ENCODE results near the gene HES3. TPM values are rescaled to one million over a fixed set of nuclear protein-coding genes. Genes with fewer than 3 reads are reported as not detected.

The HES3 gene
- total and polyA plus RNA-seq, 10 of the 15 experiments (the other 5 are each of a cell fraction or from before 2014, with no cell fraction given): not detected

DNA sequence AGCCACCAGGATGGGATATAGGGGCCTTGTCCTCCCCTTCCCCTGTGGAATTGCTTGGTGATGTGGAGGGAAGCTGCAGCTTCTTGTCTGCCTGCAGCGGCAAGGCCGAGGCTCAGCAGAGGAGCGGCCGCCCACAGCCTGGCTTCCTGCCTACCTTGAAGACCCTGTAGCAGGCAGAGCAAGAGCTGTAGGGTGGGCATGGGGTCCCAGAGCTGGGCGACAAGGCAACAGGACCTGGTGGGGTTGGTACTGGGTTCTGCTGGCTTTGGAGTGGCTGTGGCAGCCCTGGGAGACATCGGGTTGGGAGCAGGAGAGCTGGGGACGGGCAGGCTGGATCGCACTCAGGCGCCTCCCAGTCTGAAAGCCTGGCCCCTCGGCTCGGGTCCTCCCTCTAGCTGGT is 22.7 kb downstream of the HES3 start:
- CTCF ChIA-PET: interaction anchor here (0.7 kb wide), 1 partner anchor 249 kb away, joined by 3 read pairs; no protein-coding TSS in a partner anchor
- intact Hi-C loops (cut with micrococcal nuclease; ENCODE audit: unreplicated experiment): no loop called here

More for the DNA sequence above, 22.7 kb downstream of the HES3 start:
- Histone ChIP-seq H2AFZ (ENCODE audit: control insufficient read depth, low read depth, low read length) (no peak overlapping the region), H3K4me2 (ENCODE audit: control insufficient read depth, insufficient read depth) (no peak overlapping the region), H3K9me3 (replicated peaks; ENCODE audit: control insufficient read depth, insufficient read depth, low read length) (no peaks in the 10 kb centered on the region), H3K79me2 (ENCODE audit: control insufficient read depth, insufficient read depth, low read length) (no peaks in the 10 kb centered on the region), H3K27ac (ENCODE audit: control insufficient read depth, insufficient read depth) (no peak overlapping the region), H4K20me1 (ENCODE audit: control insufficient read depth, insufficient read depth) (no peaks in the 10 kb centered on the region; the same call in 1 of the 2 replicates), H3K27me3 (replicated peaks in 1 of 2; ENCODE audit: control insufficient read depth in 2 of 2, insufficient read depth in 2 of 2, low read length in 1 of 2) (no peaks in the 10 kb centered on the region), H3K36me3 (ENCODE audit: control insufficient read depth in 2 of 2, insufficient read depth in 2 of 2, low read length in 1 of 2) (peaks cover 0 to 4% of the 10 kb centered on the region in 2 experiments; a peak in 2 of 4 replicates), H3K4me3 (no peak overlapping the region), H3K9ac (ENCODE audit: control insufficient read depth, insufficient read depth, low read length) (no peak overlapping the region), H3K4me1 (ENCODE audit: control insufficient read depth, insufficient read depth, low read length) (no peaks in the 10 kb centered on the region)
- ATAC-seq: no peak
- in situ Hi-C loops (cut with MboI): no loop called here
- DNase-seq (ENCODE audit: low read depth, low spot score): no peak
- ChIA-PET SMC1A (ENCODE audit: uncharacterized antibody, unreplicated experiment) (no interaction called here), RAD21 (ENCODE audit: unreplicated experiment) (no interaction called here), POLR2A (no interaction called here)
- WGBS (ENCODE audit: insufficient coverage, insufficient replicate concordance, low lambda C conversion rate, missing lambda C conversion rate): 92% methylated on average over 11 of the region's 11 CpGs
- no TSS peak for BruUV-seq (replicated peaks)
- FAIRE-seq: no peak
- no peak for TF ChIP-seq HDAC6 (IDR thresholded peaks at IDR 0.05; ENCODE audit: unreplicated experiment)
- TF ChIP-seq, protein P1, sequence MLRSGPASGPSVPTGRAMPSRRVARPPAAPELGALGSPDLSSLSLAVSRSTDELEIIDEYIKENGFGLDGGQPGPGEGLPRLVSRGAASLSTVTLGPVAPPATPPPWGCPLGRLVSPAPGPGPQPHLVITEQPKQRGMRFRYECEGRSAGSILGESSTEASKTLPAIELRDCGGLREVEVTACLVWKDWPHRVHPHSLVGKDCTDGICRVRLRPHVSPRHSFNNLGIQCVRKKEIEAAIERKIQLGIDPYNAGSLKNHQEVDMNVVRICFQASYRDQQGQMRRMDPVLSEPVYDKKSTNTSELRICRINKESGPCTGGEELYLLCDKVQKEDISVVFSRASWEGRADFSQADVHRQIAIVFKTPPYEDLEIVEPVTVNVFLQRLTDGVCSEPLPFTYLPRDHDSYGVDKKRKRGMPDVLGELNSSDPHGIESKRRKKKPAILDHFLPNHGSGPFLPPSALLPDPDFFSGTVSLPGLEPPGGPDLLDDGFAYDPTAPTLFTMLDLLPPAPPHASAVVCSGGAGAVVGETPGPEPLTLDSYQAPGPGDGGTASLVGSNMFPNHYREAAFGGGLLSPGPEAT (IDR thresholded peaks at IDR 0.05; ENCODE audit: low read depth): no peak
- TF ChIP-seq EZH2 (IDR thresholded peaks at IDR 0.05; ENCODE audit: borderline replicate concordance, control insufficient read depth, low read depth, low read length): no peak
- TF ChIP-seq ZNF217 (IDR thresholded peaks at IDR 0.05): no peak
- no peak for TF ChIP-seq IKZF2 (IDR thresholded peaks at IDR 0.05)
- no peak for TF ChIP-seq RAD21 (IDR thresholded peaks at IDR 0.05; ENCODE audit: insufficient read depth, low read depth, low read length)
- no peak for TF ChIP-seq CBX5 (IDR thresholded peaks at IDR 0.05; ENCODE audit: low read depth)
- no peak for TF ChIP-seq PAX5 (IDR thresholded peaks at IDR 0.05; ENCODE audit: borderline replicate concordance, low read depth, low read length)
- no peak for TF ChIP-seq ETV6 (conservative IDR thresholded peaks at IDR 0.05 in 1 of 2, IDR thresholded peaks at IDR 0.05 in 1 of 2; ENCODE audit: borderline replicate concordance in 1 of 2, low read depth in 1 of 2)
- TF ChIP-seq YY1 (IDR thresholded peaks at IDR 0.05; ENCODE audit: low read depth, low read length): no peak
- TF ChIP-seq, protein P2, sequence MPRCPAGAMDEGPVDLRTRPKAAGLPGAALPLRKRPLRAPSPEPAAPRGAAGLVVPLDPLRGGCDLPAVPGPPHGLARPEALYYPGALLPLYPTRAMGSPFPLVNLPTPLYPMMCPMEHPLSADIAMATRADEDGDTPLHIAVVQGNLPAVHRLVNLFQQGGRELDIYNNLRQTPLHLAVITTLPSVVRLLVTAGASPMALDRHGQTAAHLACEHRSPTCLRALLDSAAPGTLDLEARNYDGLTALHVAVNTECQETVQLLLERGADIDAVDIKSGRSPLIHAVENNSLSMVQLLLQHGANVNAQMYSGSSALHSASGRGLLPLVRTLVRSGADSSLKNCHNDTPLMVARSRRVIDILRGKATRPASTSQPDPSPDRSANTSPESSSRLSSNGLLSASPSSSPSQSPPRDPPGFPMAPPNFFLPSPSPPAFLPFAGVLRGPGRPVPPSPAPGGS (IDR thresholded peaks at IDR 0.05; ENCODE audit: borderline replicate concordance, insufficient read depth, low read depth, low read length, poor library complexity, severe bottlenecking): no peak
- no peak for TF ChIP-seq BRCA1 (IDR thresholded peaks at IDR 0.05; ENCODE audit: low read depth, low read length)
- no peak for TF ChIP-seq RAD51 (IDR thresholded peaks at IDR 0.05)
- TF ChIP-seq PAX8 (IDR thresholded peaks at IDR 0.05): no peak
- TF ChIP-seq PML (IDR thresholded peaks at IDR 0.05; ENCODE audit: low read length): no peak
- no peak for TF ChIP-seq EP300 (IDR thresholded peaks at IDR 0.05; ENCODE audit: borderline replicate concordance in 1 of 2, control insufficient read depth in 1 of 2, low read depth in 2 of 2, low read length in 2 of 2)

Measured in GM12878 (cell line).